Globus pallidus (tissue), 1 donor: ENCODE results near the gene PRDM9.
A peak's percentile ranks its signal among the peaks of the same experiment; 100 is the strongest.
"Not testable (repeated sequence)": the region's sequence is repeated elsewhere in the genome, so short reads cannot be mapped to it uniquely, and the experiment has no call there.

ENCODE experiments used
- DNase-seq: peaks from one replicate; pipeline ENCODE4 v3.0.0-alpha.2; 2015; ENCODE audit warnings: low spot score

Gene PRDM9

GRCh38 chr5:23507278-23507685 is at the start of gene PRDM9:
Gene PRDM9, plus strand, starts transcription at chr5:23507609. Its CDS starts 1,425 bp downstream, at chr5:23509034.
- peak; percentile 40 for DNase-seq

GRCh38 chr5:23457780-23458179 is 49.6 kb upstream of the PRDM9 start:
- no peak for DNase-seq

GRCh38 chr5:23459214-23459613 is 48.2 kb upstream of the PRDM9 start:
- DNase-seq, result no peak

GRCh38 chr5:23461576-23461975 is 45.8 kb upstream of the PRDM9 start:
- no peak for DNase-seq

GRCh38 chr5:23466401-23466912 is 41.0 kb upstream of the PRDM9 start:
- no peak for DNase-seq

- DNase-seq, result no peak
These were observed 38.8 kb upstream of the PRDM9 start for GRCh38 chr5:23468658-23469057.

GRCh38 chr5:23473915-23474314 is 33.5 kb upstream of the PRDM9 start:
- no peak for DNase-seq

- no peak for DNase-seq
These were observed 33.1 kb upstream of the PRDM9 start for GRCh38 chr5:23474315-23474714.

- DNase-seq, result no peak
These were observed 30.8 kb upstream of the PRDM9 start for GRCh38 chr5:23476580-23476979.

GRCh38 chr5:23482642-23483041 is 24.8 kb upstream of the PRDM9 start:
- no peak for DNase-seq

- no peak for DNase-seq
These were observed 24.3 kb upstream of the PRDM9 start for GRCh38 chr5:23483090-23483489.

GRCh38 chr5:23484096-23484495 is 23.3 kb upstream of the PRDM9 start:
- DNase-seq, result no peak

GRCh38 chr5:23486227-23486626 is 21.2 kb upstream of the PRDM9 start:
- DNase-seq, result not testable (repeated sequence)

GRCh38 chr5:23490993-23491392 is 16.4 kb upstream of the PRDM9 start:
- no peak for DNase-seq

- DNase-seq, result no peak
These were observed 12.9 kb upstream of the PRDM9 start for GRCh38 chr5:23494558-23494957.

- no peak for DNase-seq
These were observed 10.8 kb upstream of the PRDM9 start for GRCh38 chr5:23496576-23496975.

GRCh38 chr5:23506329-23507236 is 826 bp upstream of the PRDM9 start:
- DNase-seq, result no peak

- not testable (repeated sequence) for DNase-seq
These were observed 3.0 kb downstream of the PRDM9 start for GRCh38 chr5:23510434-23510833.

GRCh38 chr5:23522553-23522952 is 15.1 kb downstream of the PRDM9 start:
- no peak for DNase-seq

- DNase-seq, result no peak
These were observed 15.6 kb downstream of the PRDM9 start for GRCh38 chr5:23523031-23523430.

GRCh38 chr5:23523998-23524397 is 16.6 kb downstream of the PRDM9 start:
- no peak for DNase-seq

- no peak for DNase-seq
These were observed 18.3 kb downstream of the PRDM9 start for GRCh38 chr5:23525751-23526150.

- not testable (repeated sequence) for DNase-seq
These were observed 19.2 kb downstream of the PRDM9 start for GRCh38 chr5:23526616-23527015.
